T-cell (primary cell): ENCODE measurements around the gene AADAT. TPM values are rescaled to one million over a fixed set of nuclear protein-coding genes. Genes with fewer than 3 reads are reported as not detected.
A peak's percentile ranks its signal among the peaks of the same experiment; 100 is the strongest.

Experiments
- ATAC-seq, 4 experiments: fragments of 200-7000 bp in 3 of 4; fragments of 150-1000 bp in 1 of 4; cut with Tn5 transposase; replicated peaks in 1 of 4; 1 replicate in 3 of 4; 2 replicates in 1 of 4; pipeline ENCODE4 v1.10.0; 2021; ENCODE audit warnings: moderate library complexity in 3 of 4, mild to moderate bottlenecking in 2 of 4, moderate number of reproducible peaks in 1 of 4
- CTCF ChIA-PET, 2 donors: fragments of 300-600 bp; sonication (Branson Sonifier 250); formaldehyde crosslinking; loops; one replicate each; lab custom pipeline; 2022; ENCODE audit warnings: antibody characterized with exemption in 2 of 2; lab: Charles Lee
- POLR2A ChIA-PET, 2 donors: fragments of 300-600 bp; sonication (Branson Sonifier 250); formaldehyde crosslinking; loops; one replicate each; lab custom pipeline; 2022; ENCODE audit warnings: antibody characterized with exemption in 2 of 2; lab: Charles Lee
- DNase-seq, 35 experiments: peaks; one replicate each; pipeline versions ENCODE4 v3.0.0 to v3.0.0-alpha.2; 2013 to 2023
- H3K27ac ChIP-seq: one replicate; pipeline ENCODE4 v1.5.1; 2013; ENCODE audit warnings: low read length
- H3K27me3 ChIP-seq, 2 experiments: replicated peaks in 1 of 2; 1 replicate in 1 of 2; 2 replicates in 1 of 2; pipeline versions ENCODE4 v1.6.1 to v1.7.0; 2013; ENCODE audit warnings: low read length in 1 of 2, mixed read lengths in 1 of 2; ENCODE audit not compliant: control insufficient read depth in 2 of 2, insufficient read depth in 2 of 2; ENCODE audit errors: extremely low read depth in 1 of 2
- H3K36me3 ChIP-seq, 2 donors: 1 replicate in 1 of 2; 2 replicates in 1 of 2; pipeline versions ENCODE4 v1.6.1 to v1.7.0; 2013; ENCODE audit warnings: low read length in 1 of 2; ENCODE audit not compliant: control insufficient read depth in 2 of 2, insufficient read depth in 1 of 2; ENCODE audit errors: extremely low read depth in 1 of 2
- H3K4me1 ChIP-seq, 2 experiments: 1 replicate in 1 of 2; 2 replicates in 1 of 2; pipeline versions ENCODE4 v1.6.1 to v1.7.0; 2013; ENCODE audit warnings: low read length in 2 of 2, mixed read lengths in 1 of 2; ENCODE audit not compliant: insufficient read depth in 2 of 2, control insufficient read depth in 1 of 2; ENCODE audit errors: extremely low read depth in 1 of 2
- H3K4me3 ChIP-seq, 2 donors: 1 replicate in 1 of 2; 2 replicates in 1 of 2; pipeline versions ENCODE4 v1.5.1 to v1.7.0; 2013; ENCODE audit warnings: mild to moderate bottlenecking in 2 of 2, low read length in 1 of 2, moderate library complexity in 1 of 2; ENCODE audit not compliant: control insufficient read depth in 1 of 2; ENCODE audit errors: extremely low read depth in 1 of 2
- H3K9me3 ChIP-seq: 2 replicates; pipeline ENCODE4 v1.7.0; 2013
- H3K27ac Mint-ChIP-seq, 2 donors: one replicate each; pipeline ENCODE4 v1.8.0; 2020 to 2021; ENCODE audit warnings: mild to moderate bottlenecking in 2 of 2, mixed read lengths in 2 of 2
- H3K27me3 Mint-ChIP-seq, 2 donors: one replicate each; pipeline ENCODE4 v1.8.0; 2021 to 2022; ENCODE audit warnings: mixed read lengths in 2 of 2
- H3K36me3 Mint-ChIP-seq: one replicate; pipeline ENCODE4 v1.8.0; 2021; ENCODE audit warnings: mixed read lengths
- H3K4me1 Mint-ChIP-seq, 3 donors: one replicate each; pipeline ENCODE4 v1.8.0; 2020 to 2022; ENCODE audit warnings: mixed read lengths in 3 of 3, mild to moderate bottlenecking in 1 of 3
- H3K4me3 Mint-ChIP-seq, 3 donors: one replicate each; pipeline ENCODE4 v1.8.0; 2020 to 2022; ENCODE audit warnings: mild to moderate bottlenecking in 3 of 3, mixed read lengths in 3 of 3, moderate library complexity in 3 of 3
- H3K9me3 Mint-ChIP-seq, 3 donors: one replicate each; pipeline ENCODE4 v1.8.0; 2020 to 2022; ENCODE audit warnings: mixed read lengths in 3 of 3
- WGBS: methylation state at CpG from one replicate; pipeline ENCODE4 v1.1.5; 2013; ENCODE audit warnings: missing lambda C conversion rate; ENCODE audit not compliant: insufficient coverage; 5-methylcytosine and 5-hydroxymethylcytosine counted together
- total RNA-seq, 35 experiments: library from RNA in 6 of 35; stranded (reverse) in 6 of 35; fragments of 120-200 nt in 1 of 35; gene quantifications; one replicate each; pipeline versions ENCODE4 v1.2.1 to v1.2.4 and lab custom pipeline; 2013 to 2026

The AADAT gene
- total RNA-seq, 5 donors from 2014 or later (not counting 1 experiment from before 2014, with no cell fraction given), result not detected

DNA sequence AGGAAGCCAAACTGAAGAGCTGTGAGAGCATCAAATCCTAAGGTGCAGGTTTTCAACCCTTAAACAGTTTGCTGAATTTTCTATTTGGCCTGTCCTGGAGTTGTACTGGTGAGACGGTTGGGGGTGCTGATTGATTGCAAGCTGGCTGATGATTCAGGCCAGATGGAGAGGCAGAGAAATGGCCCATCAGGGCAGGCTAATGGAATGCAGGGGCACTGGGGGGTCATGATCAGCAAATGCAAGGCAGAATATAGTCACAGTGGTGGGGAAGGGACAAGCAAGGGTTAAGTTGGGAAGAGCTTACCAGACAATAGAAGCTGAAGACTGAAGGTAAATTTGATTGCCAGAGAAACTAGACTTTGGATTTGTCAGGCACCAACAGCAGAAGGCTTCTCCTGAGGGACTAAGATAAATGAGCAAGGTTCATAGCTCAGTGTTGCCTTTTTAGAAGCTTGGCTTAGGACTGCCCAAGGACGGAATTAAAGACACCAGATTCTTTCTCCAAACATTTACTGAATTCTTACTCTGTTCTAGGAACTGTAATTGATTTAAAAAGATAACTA is 4.3 kb upstream of the AADAT start:
- Histone ChIP-seq H3K4me3 (no peak overlapping the region), H3K27me3 (peaks cover 0 to 31% of the 10 kb centered on the region in 2 experiments), H3K9me3 (no peaks in the 10 kb centered on the region), H3K4me1 (peaks cover 0 to 9% of the 10 kb centered on the region in 2 experiments), H3K36me3 (no peaks in the 10 kb centered on the region), H3K27ac (no peak overlapping the region)
- Mint-ChIP-seq H3K27me3 (peaks cover 23 to 40% of the 10 kb centered on the region in 2 donors), H3K4me1 (peaks cover 5 to 11% (median 10%) of the 10 kb centered on the region in 3 donors), H3K27ac (no peak overlapping the region), H3K36me3 (no peaks in the 10 kb centered on the region), H3K4me3 (no peak overlapping the region), H3K9me3 (no peaks in the 10 kb centered on the region)
- no CpG with 5 or more reads among the region's 2 CpGs for WGBS
- POLR2A ChIA-PET, result no interaction called here
- ATAC-seq (no peak), DNase-seq (no peak)
- CTCF ChIA-PET, result no interaction called here

DNA sequence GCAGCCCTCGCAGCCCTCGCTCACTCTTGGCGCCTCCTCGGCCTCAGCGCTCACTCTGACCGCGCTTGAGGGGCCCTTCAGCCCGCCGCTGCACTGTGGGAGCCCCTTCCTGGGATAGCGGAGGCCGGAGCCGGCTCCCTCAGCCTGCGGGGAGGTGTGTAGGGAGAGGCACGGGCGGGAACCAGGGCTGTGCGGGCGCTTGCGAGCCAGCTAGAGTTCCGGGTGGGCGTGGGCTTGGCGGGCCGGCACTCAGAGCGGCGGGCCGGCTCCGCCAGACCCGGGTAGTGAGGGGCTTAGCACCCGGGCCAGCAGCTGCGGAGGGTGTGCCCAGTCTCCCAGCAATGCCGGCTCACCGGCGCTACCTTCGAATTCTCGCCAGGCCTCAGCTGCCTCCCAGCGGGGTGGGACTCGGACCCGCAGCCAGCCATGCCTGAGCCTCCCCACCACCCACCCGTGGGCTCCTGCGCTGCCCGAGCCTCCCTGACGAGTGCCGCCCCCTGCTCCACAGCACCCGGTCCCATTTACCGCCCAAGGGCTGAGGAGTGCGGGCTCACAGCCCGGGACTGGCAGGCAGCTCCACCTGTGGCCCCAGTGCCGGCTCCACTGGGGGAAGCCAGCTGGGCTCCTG is 1.4 kb upstream of the AADAT start:
- Histone ChIP-seq H3K4me1 (peaks cover 0 to 9% of the 10 kb centered on the region in 2 experiments), H3K27ac (no peak overlapping the region), H3K36me3 (no peaks in the 10 kb centered on the region), H3K4me3 (no peak overlapping the region), H3K27me3 (peaks cover 0 to 32% of the 10 kb centered on the region in 2 experiments), H3K9me3 (no peaks in the 10 kb centered on the region)
- Mint-ChIP-seq H3K9me3 (no peaks in the 10 kb centered on the region), H3K4me3 (no peak overlapping the region), H3K4me1 (peaks cover 5 to 13% (median 10%) of the 10 kb centered on the region in 3 donors), H3K27ac (no peak overlapping the region), H3K27me3 (peaks cover 32 to 42% of the 10 kb centered on the region in 2 donors), H3K36me3 (no peaks in the 10 kb centered on the region)
- POLR2A ChIA-PET, result no interaction called here
- CTCF ChIA-PET, result no interaction called here
- ATAC-seq (no peak), DNase-seq (no peak)
- WGBS, result 94% methylated on average over 37 of the region's 47 CpGs

DNA sequence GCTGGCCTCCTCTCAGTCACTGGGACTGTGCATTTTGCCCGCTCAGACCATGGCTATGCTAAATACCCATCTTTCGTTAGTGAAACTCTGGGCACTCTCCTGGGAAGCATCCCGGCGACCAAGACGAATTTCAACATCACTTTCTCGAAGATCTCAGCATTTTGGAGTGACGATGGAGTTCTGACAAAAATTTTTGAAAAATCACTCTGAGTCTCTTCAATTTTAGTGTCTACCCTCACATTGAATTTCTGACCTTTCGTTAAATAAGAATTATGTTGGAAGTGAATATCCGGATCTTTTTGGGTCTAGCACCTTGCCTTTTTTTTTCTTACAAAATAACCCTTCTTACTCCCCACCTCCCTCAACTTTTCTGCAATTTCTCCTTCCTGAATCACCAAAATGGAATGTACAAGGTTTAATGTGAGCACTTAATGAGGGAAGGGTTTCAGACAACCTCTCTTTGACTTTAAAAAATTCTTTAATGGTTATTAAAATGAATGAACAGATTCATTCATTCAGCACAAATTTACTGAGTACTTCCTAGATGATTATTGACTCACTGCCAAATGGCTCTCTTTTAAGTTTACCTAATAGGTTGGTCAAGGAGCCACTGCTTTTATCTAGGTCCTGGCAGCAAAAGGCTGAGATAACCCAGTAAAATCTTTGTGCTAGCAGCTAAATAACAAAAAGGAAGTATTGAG is 746 bp upstream of the AADAT start:
- peaks cover 31 to 42% of the 10 kb centered on the region in 2 donors for H3K27me3 Mint-ChIP-seq
- peak overlapping the region in 1 of 2 donors; percentile 28 for H3K27ac Mint-ChIP-seq
- 13% methylated on average over 3 of the region's 9 CpGs for WGBS

DNA sequence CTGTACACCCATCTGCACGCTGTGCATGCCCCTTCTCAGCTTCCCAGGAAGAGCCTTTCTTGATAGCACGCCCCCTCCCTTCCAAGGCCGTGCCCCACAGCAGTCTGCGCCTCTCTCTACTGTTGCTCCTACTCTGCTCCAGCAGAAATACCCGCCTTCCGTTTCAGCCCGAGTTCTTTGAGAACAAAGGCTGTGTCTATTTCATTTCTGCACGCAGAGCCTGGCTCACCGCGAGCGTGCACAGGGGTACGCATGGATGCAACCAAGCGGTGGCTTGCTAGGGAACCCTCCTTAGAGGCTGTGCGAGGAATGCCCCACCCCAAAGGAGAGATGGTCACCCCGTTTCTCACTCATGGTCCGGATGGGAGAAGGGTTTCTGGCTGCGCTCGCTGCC is 485 bp downstream of the AADAT start:
- ChIA-PET POLR2A (no interaction called here), CTCF (no interaction called here)
- H3K27ac Mint-ChIP-seq, result no peak overlapping the region
- no peaks in the 10 kb centered on the region for H3K36me3 Mint-ChIP-seq
- peaks cover 5 to 13% (median 10%) of the 10 kb centered on the region in 3 donors for H3K4me1 Mint-ChIP-seq
- Histone ChIP-seq H3K27me3 (peaks cover 0 to 32% of the 10 kb centered on the region in 2 experiments), H3K27ac (no peak overlapping the region), H3K9me3 (no peaks in the 10 kb centered on the region), H3K4me3 (peak overlapping the region in 1 of 2 donors; percentile 76), H3K36me3 (no peaks in the 10 kb centered on the region), H3K4me1 (peaks cover 0 to 9% of the 10 kb centered on the region in 2 experiments)
- 1% methylated on average over 13 of the region's 18 CpGs for WGBS
- peak overlapping the region; percentile 44 to 50 (median 46) for H3K4me3 Mint-ChIP-seq
- no peak for ATAC-seq
- no peak for DNase-seq
- H3K27me3 Mint-ChIP-seq, result peaks cover 30 to 42% of the 10 kb centered on the region in 2 donors
- no peaks in the 10 kb centered on the region for H3K9me3 Mint-ChIP-seq

More for the DNA sequence above, 746 bp upstream of the AADAT start:
- no peak for DNase-seq
- Histone ChIP-seq H3K27me3 (peaks cover 0 to 32% of the 10 kb centered on the region in 2 experiments), H3K36me3 (no peaks in the 10 kb centered on the region), H3K27ac (no peak overlapping the region), H3K4me3 (peak overlapping the region in 1 of 2 donors; percentile 76), H3K4me1 (peaks cover 0 to 9% of the 10 kb centered on the region in 2 experiments), H3K9me3 (no peaks in the 10 kb centered on the region)
- Mint-ChIP-seq H3K4me3 (peak overlapping the region; percentile 18 to 68 (median 36)), H3K36me3 (no peaks in the 10 kb centered on the region), H3K9me3 (no peaks in the 10 kb centered on the region), H3K4me1 (peaks cover 5 to 13% (median 10%) of the 10 kb centered on the region in 3 donors)
- ChIA-PET POLR2A (no interaction called here), CTCF (no interaction called here)
- no peak for ATAC-seq

DNA sequence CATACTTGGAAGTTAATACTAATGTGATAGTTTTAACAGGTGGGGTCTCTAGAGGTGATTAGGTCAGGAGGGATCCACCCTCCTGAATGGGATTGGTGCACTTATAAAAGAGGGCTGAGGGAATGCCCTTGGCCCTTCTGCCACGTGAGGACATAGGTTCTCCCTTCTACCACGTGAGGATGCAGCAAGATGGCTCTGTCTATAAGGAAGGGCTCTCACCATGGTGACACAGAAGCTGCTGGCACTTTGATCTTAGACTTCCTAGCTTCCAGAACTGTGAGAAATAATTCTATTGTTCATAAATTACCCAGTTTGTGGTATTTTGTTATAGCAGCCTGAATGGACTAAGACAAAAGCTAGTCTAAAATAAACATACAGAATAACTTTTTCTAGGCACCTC is 1.0 kb downstream of the AADAT start:
- H3K4me1 Mint-ChIP-seq, result peaks cover 5 to 13% (median 10%) of the 10 kb centered on the region in 3 donors
- POLR2A ChIA-PET, result no interaction called here
- ATAC-seq (no peak), DNase-seq (no peak)
- Histone ChIP-seq H3K9me3 (no peaks in the 10 kb centered on the region), H3K27me3 (peaks cover 0 to 29% of the 10 kb centered on the region in 2 experiments), H3K4me3 (no peak overlapping the region), H3K27ac (no peak overlapping the region), H3K4me1 (peaks cover 0 to 9% of the 10 kb centered on the region in 2 experiments), H3K36me3 (no peaks in the 10 kb centered on the region)
- CTCF ChIA-PET, result no interaction called here
- peak overlapping the region in 1 of 3 donors; percentile 44 for H3K4me3 Mint-ChIP-seq
- no peaks in the 10 kb centered on the region for H3K36me3 Mint-ChIP-seq
- peaks cover 30 to 39% of the 10 kb centered on the region in 2 donors for H3K27me3 Mint-ChIP-seq
- no CpG with 5 or more reads among the region's 2 CpGs for WGBS
- H3K9me3 Mint-ChIP-seq, result no peaks in the 10 kb centered on the region
- H3K27ac Mint-ChIP-seq, result no peak overlapping the region

DNA sequence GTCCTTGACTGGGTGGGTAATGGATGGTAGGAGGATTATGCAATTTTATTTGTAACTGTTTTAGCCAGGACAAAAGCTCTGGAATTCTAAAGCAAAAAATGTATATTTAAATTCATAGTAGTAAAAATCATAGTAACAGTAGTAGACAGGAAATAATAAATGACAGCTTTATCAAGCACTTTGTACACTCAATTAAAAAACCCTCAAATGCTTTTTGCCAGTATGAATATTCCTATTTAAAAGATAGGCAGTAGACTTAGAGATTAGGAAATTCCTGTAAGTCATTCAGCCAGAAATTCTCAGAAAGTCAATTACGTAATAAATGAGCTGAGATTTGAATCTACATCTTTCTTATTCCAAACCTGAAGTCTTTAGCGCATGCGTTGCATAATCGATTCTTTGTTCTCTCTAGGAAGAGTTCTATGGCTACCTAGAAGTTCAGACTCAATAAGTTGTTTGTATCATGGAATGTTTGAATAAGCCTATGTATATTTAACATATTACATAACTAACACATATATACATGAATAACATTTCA is 2.5 kb downstream of the AADAT start:
- no peaks in the 10 kb centered on the region for H3K36me3 Mint-ChIP-seq
- peaks cover 0 to 9% of the 10 kb centered on the region in 2 experiments for H3K4me1 ChIP-seq
- H3K9me3 ChIP-seq, result no peaks in the 10 kb centered on the region
- H3K27ac ChIP-seq, result no peak overlapping the region
- peaks cover 27 to 28% of the 10 kb centered on the region in 2 donors for H3K27me3 Mint-ChIP-seq
- H3K4me3 ChIP-seq, result no peak overlapping the region
- ChIA-PET CTCF (no interaction called here), POLR2A (no interaction called here)
- peaks cover 0 to 22% of the 10 kb centered on the region in 2 experiments for H3K27me3 ChIP-seq
- no peak overlapping the region for H3K4me3 Mint-ChIP-seq
- DNase-seq (no peak), ATAC-seq (no peak)
- no peaks in the 10 kb centered on the region for H3K36me3 ChIP-seq
- peaks cover 5 to 13% (median 10%) of the 10 kb centered on the region in 3 donors for H3K4me1 Mint-ChIP-seq
- peaks cover 0 to 4% (median 0%) of the 10 kb centered on the region in 3 donors for H3K9me3 Mint-ChIP-seq
- H3K27ac Mint-ChIP-seq, result no peak overlapping the region
- no CpG with 5 or more reads among the region's 4 CpGs for WGBS
